ENCODE results near the gene WNT16.
A peak's percentile ranks its signal among the peaks of the same experiment; 100 is the strongest.

The WNT16 gene

GRCh38 chr7:121372376-121373010, 43.7 kb downstream of the WNT16 start:
- H3K36me3 ChIP-seq (ENCODE audit: control insufficient read depth, insufficient read depth, low read length) = no peaks in the 10 kb centered on the region
- 0 out of 2 replicates have a peak overlapping the region, but pooled peaks have one; percentile 24 for H3K4me3 ChIP-seq (replicated peaks; ENCODE audit: low read depth, low read length)
- no peaks in the 10 kb centered on the region for H3K27me3 ChIP-seq (replicated peaks; ENCODE audit: control insufficient read depth, insufficient read depth, low read length)
- TF ChIP-seq CTCF (IDR thresholded peaks at IDR 0.05; ENCODE audit: insufficient read depth, low read length, poor library complexity, severe bottlenecking) = no peak
- peak; percentile 72 for DNase-seq (ENCODE audit: extremely low read depth, insufficient read length)

- H3K36me3 ChIP-seq (ENCODE audit: control insufficient read depth, insufficient read depth, low read length) = peaks cover under 1% of the 10 kb centered on the region
- H3K27me3 ChIP-seq (replicated peaks; ENCODE audit: control insufficient read depth, insufficient read depth, low read length) = no peaks in the 10 kb centered on the region
- DNase-seq (ENCODE audit: extremely low read depth, insufficient read length) = no peak
- peak; percentile 8 for TF ChIP-seq CTCF (IDR thresholded peaks at IDR 0.05; ENCODE audit: insufficient read depth, low read length, poor library complexity, severe bottlenecking)
- no peak overlapping the region for H3K4me3 ChIP-seq (replicated peaks; ENCODE audit: low read depth, low read length)
Observed at GRCh38 chr7:121373177-121373576, 44.4 kb downstream of the WNT16 start.

GRCh38 chr7:121376979-121377378, 48.2 kb downstream of the WNT16 start:
- H3K36me3 ChIP-seq (ENCODE audit: control insufficient read depth, insufficient read depth, low read length) = peaks cover 2% of the 10 kb centered on the region
- no peak for TF ChIP-seq CTCF (IDR thresholded peaks at IDR 0.05; ENCODE audit: insufficient read depth, low read length, poor library complexity, severe bottlenecking)

GRCh38 chr7:121379930-121380329, 51.1 kb downstream of the WNT16 start:
- Histone ChIP-seq H3K4me3 (replicated peaks; ENCODE audit: low read depth, low read length) (no peak overlapping the region), H3K27me3 (replicated peaks; ENCODE audit: control insufficient read depth, insufficient read depth, low read length) (no peaks in the 10 kb centered on the region), H3K36me3 (ENCODE audit: control insufficient read depth, insufficient read depth, low read length) (peaks cover 2% of the 10 kb centered on the region)
- no peak for TF ChIP-seq CTCF (IDR thresholded peaks at IDR 0.05; ENCODE audit: insufficient read depth, low read length, poor library complexity, severe bottlenecking)
- no peak for DNase-seq (ENCODE audit: extremely low read depth, insufficient read length)

More at GRCh38 chr7:121376979-121377378, 48.2 kb downstream of the WNT16 start:
- H3K4me3 ChIP-seq (replicated peaks; ENCODE audit: low read depth, low read length) = no peak overlapping the region
- no peaks in the 10 kb centered on the region for H3K27me3 ChIP-seq (replicated peaks; ENCODE audit: control insufficient read depth, insufficient read depth, low read length)
- no peak for DNase-seq (ENCODE audit: extremely low read depth, insufficient read length)

GRCh38 chr7:121382473-121382872, 53.7 kb downstream of the WNT16 start:
- peak; percentile 50 for DNase-seq (ENCODE audit: extremely low read depth, insufficient read length)
- no peaks in the 10 kb centered on the region for H3K27me3 ChIP-seq (replicated peaks; ENCODE audit: control insufficient read depth, insufficient read depth, low read length)
- H3K36me3 ChIP-seq (ENCODE audit: control insufficient read depth, insufficient read depth, low read length) = peaks cover 2% of the 10 kb centered on the region
- TF ChIP-seq CTCF (IDR thresholded peaks at IDR 0.05; ENCODE audit: insufficient read depth, low read length, poor library complexity, severe bottlenecking) = no peak
- H3K4me3 ChIP-seq (replicated peaks; ENCODE audit: low read depth, low read length) = no peak overlapping the region

All from GM06990 (cell line).